Keratinocyte (primary cell): ENCODE measurements around the gene C4orf50. TPM values are rescaled to one million over a fixed set of nuclear protein-coding genes. Genes with fewer than 3 reads are reported as not detected.

Experiments used
- DNase-seq: peaks from one replicate; pipeline ENCODE4 v3.0.0-alpha.2; 2011; ENCODE audit warnings: low read depth, missing footprints, low spot score
- FAIRE-seq: peaks from 2 replicates; lab custom pipeline; 2011; peaks lifted over from hg19 to GRCh38; lab: Jason Lieb, UNC
- H2AFZ ChIP-seq: 2 replicates; pipeline ENCODE4 v1.6.0; 2012; ENCODE audit warnings: low read length, control low read depth, inconsistent platforms; ENCODE audit not compliant: control insufficient read depth
- H3K27ac ChIP-seq: 2 replicates; pipeline ENCODE4 v1.5.1; 2011; ENCODE audit warnings: low read length; ENCODE audit not compliant: control insufficient read depth, insufficient read depth
- H3K27me3 ChIP-seq: 3 replicates; pipeline ENCODE4 v1.6.0; 2011; ENCODE audit warnings: low read length; ENCODE audit not compliant: control insufficient read depth, insufficient read depth; ENCODE audit errors: extremely low read depth
- H3K36me3 ChIP-seq, 2 experiments: 2 replicates in 1 of 2; 3 replicates in 1 of 2; pipeline ENCODE4 v1.5.1; 2011; ENCODE audit warnings: low read length in 2 of 2, mild to moderate bottlenecking in 1 of 2; ENCODE audit not compliant: control insufficient read depth in 2 of 2, insufficient read depth in 2 of 2; ENCODE audit errors: extremely low read depth in 1 of 2
- H3K4me1 ChIP-seq: 3 replicates; pipeline ENCODE4 v1.5.1; 2011; ENCODE audit warnings: low read length; ENCODE audit not compliant: control insufficient read depth, insufficient read depth; ENCODE audit errors: extremely low read depth
- H3K4me2 ChIP-seq: 3 replicates; pipeline ENCODE4 v1.6.0; 2011; ENCODE audit warnings: low read depth, low read length; ENCODE audit not compliant: control insufficient read depth, insufficient read depth; ENCODE audit errors: extremely low read depth
- H3K4me3 ChIP-seq, 3 experiments: fragments of 200-600 bp in 1 of 3; sonication (generic) in 1 of 3; 2 replicates in 2 of 3; 3 replicates in 1 of 3; pipeline ENCODE4 v1.5.1; 2011 to 2016; ENCODE audit warnings: low read length in 3 of 3, mild to moderate bottlenecking in 3 of 3, control low read depth in 2 of 3, inconsistent platforms in 1 of 3, low read depth in 1 of 3, mixed read lengths in 1 of 3, mixed run types in 1 of 3, moderate library complexity in 1 of 3; ENCODE audit not compliant: control insufficient read depth in 2 of 3, insufficient read depth in 2 of 3; ENCODE audit errors: extremely low read depth in 1 of 3
- H3K79me2 ChIP-seq: 2 replicates; pipeline ENCODE4 v1.6.0; 2012; ENCODE audit warnings: low read length; ENCODE audit not compliant: control insufficient read depth, insufficient read depth
- H3K9ac ChIP-seq: 3 replicates; pipeline ENCODE4 v1.6.0; 2011; ENCODE audit warnings: low read length; ENCODE audit not compliant: control insufficient read depth, insufficient read depth; ENCODE audit errors: extremely low read depth
- H3K9me1 ChIP-seq: 3 replicates; pipeline ENCODE4 v1.6.0; 2011; ENCODE audit warnings: low read length; ENCODE audit not compliant: control insufficient read depth, insufficient read depth; ENCODE audit errors: extremely low read depth
- H3K9me3 ChIP-seq: 2 replicates; pipeline ENCODE4 v1.5.1; 2012; ENCODE audit warnings: low read depth, low read length; ENCODE audit not compliant: control insufficient read depth
- H4K20me1 ChIP-seq: 3 replicates; pipeline ENCODE4 v1.6.0; 2011; ENCODE audit warnings: low read length; ENCODE audit not compliant: control insufficient read depth, insufficient read depth; ENCODE audit errors: extremely low read depth
- EZH2 ChIP-seq: IDR thresholded peaks from one replicate; pipeline ENCODE4 v1.6.1; 2012; ENCODE audit warnings: inconsistent platforms, mild to moderate bottlenecking, low read length, moderate library complexity
- dilution Hi-C: fragments of 300-500 bp; cut with MboI; formaldehyde crosslinking; loops from one replicate; pipeline ENCODE4 v1.7.0; 2020; ENCODE audit warnings: low sequenced_read_pairs; ENCODE audit not compliant: extremely low pct_ligation_motif_present
- polyA plus RNA-seq, 5 experiments: library from polyadenylated mRNA; depleted of rRNA in 3 of 5; stranded (reverse) in 3 of 5; stranded (forward) in 1 of 5; unstranded in 1 of 5; fragments of >200 nt; gene quantifications; 1 replicate in 1 of 5; 2 replicates in 3 of 5; 3 replicates in 1 of 5; pipeline versions ENCODE4 v1.2.1 to v1.2.3, GENCODE V29; 2011 to 2012; ENCODE audit warnings: missing spikeins in 2 of 5, low read depth in 1 of 5, low replicate concordance in 1 of 5
- TF ChIP-seq, protein P1 (sequence below), 3 experiments: IDR thresholded peaks in 1 of 3; conservative IDR thresholded peaks in 1 of 3; optimal IDR thresholded peaks in 1 of 3; 2 replicates in 2 of 3; 3 replicates in 1 of 3; pipeline versions ENCODE3 to v1.5.1; 2011; ENCODE audit warnings: low read length in 3 of 3, mild to moderate bottlenecking in 3 of 3, moderate library complexity in 2 of 3, control low read depth in 1 of 3, inconsistent platforms in 1 of 3; ENCODE audit not compliant: insufficient read depth in 2 of 3; ENCODE audit errors: extremely low read depth in 1 of 3

Gene C4orf50
- polyA plus RNA-seq, 1 donor (not counting 4 experiments of a cell fraction or from before 2014, with no cell fraction given) = not detected

DNA sequence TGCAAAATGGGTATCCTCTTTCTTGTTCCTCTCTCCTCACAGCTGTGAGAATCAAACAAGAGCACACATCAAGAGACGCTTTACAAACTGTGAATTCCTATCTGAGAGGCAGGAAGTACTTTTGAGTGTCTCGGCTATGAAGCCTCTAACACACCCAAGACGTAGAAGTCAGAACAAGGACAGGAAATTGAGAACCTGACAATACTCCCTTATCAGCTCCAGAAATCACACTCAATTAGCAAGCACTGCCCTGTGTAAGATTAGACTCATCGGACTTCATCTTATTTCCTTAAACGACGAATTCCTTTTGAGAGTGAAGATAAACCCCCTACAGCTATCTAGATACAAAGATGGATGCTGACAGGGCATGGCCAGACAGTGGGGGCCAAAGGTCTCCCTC lies 74.7 kb downstream of the C4orf50 start:
- DNase-seq = no peak
- no peaks in the 10 kb centered on the region for H3K36me3 ChIP-seq
- H3K4me1 ChIP-seq = no peaks in the 10 kb centered on the region
- H3K9me1 ChIP-seq = no peaks in the 10 kb centered on the region
- H3K27ac ChIP-seq = no peak overlapping the region
- no peaks in the 10 kb centered on the region for H4K20me1 ChIP-seq
- no peak overlapping the region for H2AFZ ChIP-seq
- H3K9ac ChIP-seq = no peak overlapping the region
- H3K4me2 ChIP-seq = no peak overlapping the region
- H3K79me2 ChIP-seq = no peaks in the 10 kb centered on the region
- dilution Hi-C loops = no loop called here
- H3K9me3 ChIP-seq = no peaks in the 10 kb centered on the region
- no peak for FAIRE-seq
- no peaks in the 10 kb centered on the region for H3K27me3 ChIP-seq
- no peak overlapping the region for H3K4me3 ChIP-seq
- TF ChIP-seq, protein P1, sequence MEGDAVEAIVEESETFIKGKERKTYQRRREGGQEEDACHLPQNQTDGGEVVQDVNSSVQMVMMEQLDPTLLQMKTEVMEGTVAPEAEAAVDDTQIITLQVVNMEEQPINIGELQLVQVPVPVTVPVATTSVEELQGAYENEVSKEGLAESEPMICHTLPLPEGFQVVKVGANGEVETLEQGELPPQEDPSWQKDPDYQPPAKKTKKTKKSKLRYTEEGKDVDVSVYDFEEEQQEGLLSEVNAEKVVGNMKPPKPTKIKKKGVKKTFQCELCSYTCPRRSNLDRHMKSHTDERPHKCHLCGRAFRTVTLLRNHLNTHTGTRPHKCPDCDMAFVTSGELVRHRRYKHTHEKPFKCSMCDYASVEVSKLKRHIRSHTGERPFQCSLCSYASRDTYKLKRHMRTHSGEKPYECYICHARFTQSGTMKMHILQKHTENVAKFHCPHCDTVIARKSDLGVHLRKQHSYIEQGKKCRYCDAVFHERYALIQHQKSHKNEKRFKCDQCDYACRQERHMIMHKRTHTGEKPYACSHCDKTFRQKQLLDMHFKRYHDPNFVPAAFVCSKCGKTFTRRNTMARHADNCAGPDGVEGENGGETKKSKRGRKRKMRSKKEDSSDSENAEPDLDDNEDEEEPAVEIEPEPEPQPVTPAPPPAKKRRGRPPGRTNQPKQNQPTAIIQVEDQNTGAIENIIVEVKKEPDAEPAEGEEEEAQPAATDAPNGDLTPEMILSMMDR (optimal IDR thresholded peaks at IDR 0.05 in 1 of 3, IDR thresholded peaks at IDR 0.05 in 1 of 3, conservative IDR thresholded peaks at IDR 0.05 in 1 of 3; ENCODE audit: extremely low read depth in 1 of 3, insufficient read depth in 2 of 3, low read length in 3 of 3) = no peak
- no peak for TF ChIP-seq EZH2

DNA sequence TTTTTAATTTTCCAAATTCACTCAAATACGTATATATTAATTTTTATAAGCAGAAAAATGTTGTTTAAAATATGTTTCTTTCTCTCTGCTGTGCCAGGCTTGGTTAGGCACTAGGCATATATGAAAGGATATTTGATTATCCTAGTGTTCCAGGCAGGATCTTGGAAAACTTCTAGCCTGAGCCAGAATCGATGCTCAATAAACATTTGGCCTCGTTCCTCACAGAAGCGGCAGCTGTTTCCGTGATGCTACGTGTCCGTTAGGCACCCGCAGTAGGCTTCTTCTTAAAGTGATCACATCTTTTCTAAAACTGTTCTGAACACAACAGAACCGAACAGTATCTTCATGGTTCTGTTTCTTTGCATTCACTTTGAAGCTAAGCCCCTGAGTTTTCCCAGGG lies 75.3 kb downstream of the C4orf50 start:
- DNase-seq (no peak), FAIRE-seq (no peak)
- no peak overlapping the region for H3K27ac ChIP-seq
- H3K4me1 ChIP-seq = no peaks in the 10 kb centered on the region
- no peak overlapping the region for H3K9ac ChIP-seq
- no peak overlapping the region for H3K4me3 ChIP-seq
- H3K27me3 ChIP-seq = no peaks in the 10 kb centered on the region
- dilution Hi-C loops = no loop called here
- H3K79me2 ChIP-seq = no peaks in the 10 kb centered on the region
- TF ChIP-seq EZH2 = no peak
- TF ChIP-seq, protein P1 (optimal IDR thresholded peaks at IDR 0.05 in 1 of 3, IDR thresholded peaks at IDR 0.05 in 1 of 3, conservative IDR thresholded peaks at IDR 0.05 in 1 of 3; ENCODE audit: extremely low read depth in 1 of 3, insufficient read depth in 2 of 3, low read length in 3 of 3) = no peak
- no peaks in the 10 kb centered on the region for H3K36me3 ChIP-seq
- no peaks in the 10 kb centered on the region for H3K9me1 ChIP-seq
- no peaks in the 10 kb centered on the region for H3K9me3 ChIP-seq
- no peak overlapping the region for H2AFZ ChIP-seq
- H3K4me2 ChIP-seq = no peak overlapping the region
- H4K20me1 ChIP-seq = no peaks in the 10 kb centered on the region
